ENCODE measurements around the gene FGF4. TPM values are rescaled to one million over a fixed set of nuclear protein-coding genes. Genes with fewer than 3 reads are reported as not detected.

FGF4 gene
- total RNA-seq, 2 donors from 2014 or later: not detected

- Mint-ChIP-seq H3K27ac (no peak overlapping the region), H3K4me3 (no peak overlapping the region), H3K9me3 (no peaks in the 10 kb centered on the region), H3K4me1 (ENCODE audit: low read depth) (no peaks in the 10 kb centered on the region), H3K36me3 (ENCODE audit: insufficient read depth in 2 of 2) (peaks cover 0 to 1% of the 10 kb centered on the region in 2 donors), H3K27me3 (ENCODE audit: low read depth) (peaks cover 16% of the 10 kb centered on the region)
- DNase-seq: no peak
- ATAC-seq (replicated peaks in 1 of 2): no peak
Measured at GRCh38 chr11:69814902-69815301, 39.8 kb upstream of the FGF4 start.

DNA sequence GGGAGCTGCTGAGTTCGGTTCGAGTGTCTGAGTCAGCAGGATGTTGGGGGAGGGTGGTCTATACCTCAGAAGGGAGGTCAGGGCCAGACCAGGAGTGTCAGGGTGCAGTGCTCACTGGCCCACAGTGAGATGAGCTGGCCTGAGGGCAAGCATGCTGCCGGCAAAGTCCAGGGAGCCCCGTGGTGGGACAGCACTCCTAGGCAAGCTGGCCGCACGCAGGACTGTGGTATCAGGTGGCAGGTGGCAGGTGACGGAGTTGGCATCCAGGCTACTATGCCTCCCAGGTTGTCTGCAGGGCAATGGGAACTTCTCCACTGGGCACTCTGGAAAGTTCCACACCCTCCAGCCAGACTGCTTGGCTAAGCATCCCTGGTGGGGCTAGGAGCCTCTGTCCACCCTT lies 39.3 kb upstream of the FGF4 start:
- Mint-ChIP-seq H3K9me3 (no peaks in the 10 kb centered on the region), H3K4me1 (ENCODE audit: low read depth) (no peaks in the 10 kb centered on the region), H3K27ac (no peak overlapping the region), H3K4me3 (no peak overlapping the region), H3K36me3 (ENCODE audit: insufficient read depth in 2 of 2) (peaks cover 0 to 1% of the 10 kb centered on the region in 2 donors), H3K27me3 (ENCODE audit: low read depth) (peaks cover 16% of the 10 kb centered on the region)
- no peak for DNase-seq
- ATAC-seq (replicated peaks in 1 of 2): no peak

GRCh38 chr11:69813839-69814238 lies 38.7 kb upstream of the FGF4 start:
- no peak overlapping the region for H3K27ac Mint-ChIP-seq
- peaks cover 0 to 1% of the 10 kb centered on the region in 2 donors for H3K36me3 Mint-ChIP-seq (ENCODE audit: insufficient read depth in 2 of 2)
- no peaks in the 10 kb centered on the region for H3K4me1 Mint-ChIP-seq (ENCODE audit: low read depth)
- H3K9me3 Mint-ChIP-seq: no peaks in the 10 kb centered on the region
- H3K4me3 Mint-ChIP-seq: no peak overlapping the region
- ATAC-seq (replicated peaks in 1 of 2) (no peak), DNase-seq (no peak)
- peaks cover 19% of the 10 kb centered on the region for H3K27me3 Mint-ChIP-seq (ENCODE audit: low read depth)

- no peak overlapping the region for H3K4me3 Mint-ChIP-seq
- peaks cover 19% of the 10 kb centered on the region for H3K27me3 Mint-ChIP-seq (ENCODE audit: low read depth)
- H3K36me3 Mint-ChIP-seq (ENCODE audit: insufficient read depth in 2 of 2): peaks cover 0 to 1% of the 10 kb centered on the region in 2 donors
- H3K4me1 Mint-ChIP-seq (ENCODE audit: low read depth): no peaks in the 10 kb centered on the region
- no peak for ATAC-seq (replicated peaks in 1 of 2)
- no peaks in the 10 kb centered on the region for H3K9me3 Mint-ChIP-seq
- DNase-seq: no peak
- H3K27ac Mint-ChIP-seq: no peak overlapping the region
Measured at GRCh38 chr11:69812946-69813345, 37.8 kb upstream of the FGF4 start.

DNA sequence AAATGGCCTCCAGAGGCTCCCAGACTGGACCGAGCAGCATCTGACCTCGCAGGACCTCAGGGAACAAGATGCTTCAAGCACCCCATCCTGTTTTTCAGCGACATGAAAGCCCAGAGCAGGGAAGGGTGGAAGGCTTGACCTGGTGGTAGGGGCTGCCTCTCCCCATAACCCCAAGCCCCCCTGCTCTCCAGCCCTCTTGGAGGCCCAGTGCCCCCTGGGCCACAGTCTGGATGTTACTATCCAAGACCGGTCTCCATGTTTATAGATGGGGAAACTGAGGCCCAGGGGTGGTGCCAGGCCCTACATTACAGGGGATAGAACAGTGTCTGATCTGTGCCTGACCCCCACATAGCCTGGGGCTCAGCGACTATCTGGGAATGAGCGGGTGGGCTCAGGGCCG lies 37.1 kb upstream of the FGF4 start:
- Mint-ChIP-seq H3K9me3 (no peaks in the 10 kb centered on the region), H3K27ac (no peak overlapping the region), H3K4me3 (no peak overlapping the region), H3K4me1 (ENCODE audit: low read depth) (no peaks in the 10 kb centered on the region), H3K36me3 (ENCODE audit: insufficient read depth in 2 of 2) (peaks cover 0 to 1% of the 10 kb centered on the region in 2 donors), H3K27me3 (ENCODE audit: low read depth) (peaks cover 19% of the 10 kb centered on the region)
- no peak for DNase-seq
- ATAC-seq (replicated peaks in 1 of 2): no peak

- Mint-ChIP-seq H3K27me3 (ENCODE audit: low read depth) (peaks cover 19% of the 10 kb centered on the region), H3K27ac (no peak overlapping the region), H3K4me1 (ENCODE audit: low read depth) (no peaks in the 10 kb centered on the region), H3K36me3 (ENCODE audit: insufficient read depth in 2 of 2) (peaks cover 0 to 1% of the 10 kb centered on the region in 2 donors), H3K9me3 (no peaks in the 10 kb centered on the region), H3K4me3 (no peak overlapping the region)
- no peak for DNase-seq
- ATAC-seq (replicated peaks in 1 of 2): no peak
Measured at GRCh38 chr11:69811431-69811830, 36.3 kb upstream of the FGF4 start.

GRCh38 chr11:69810289-69811118 lies 35.4 kb upstream of the FGF4 start:
- Mint-ChIP-seq H3K4me1 (ENCODE audit: low read depth) (no peaks in the 10 kb centered on the region), H3K9me3 (no peaks in the 10 kb centered on the region), H3K27me3 (ENCODE audit: low read depth) (peaks cover 19% of the 10 kb centered on the region), H3K36me3 (ENCODE audit: insufficient read depth in 2 of 2) (peaks cover 0 to 1% of the 10 kb centered on the region in 2 donors), H3K4me3 (no peak overlapping the region), H3K27ac (no peak overlapping the region)
- DNase-seq (no peak), ATAC-seq (replicated peaks in 1 of 2) (no peak)

- DNase-seq (no peak), ATAC-seq (replicated peaks in 1 of 2) (no peak)
- Mint-ChIP-seq H3K4me3 (no peak overlapping the region), H3K27ac (no peak overlapping the region), H3K4me1 (ENCODE audit: low read depth) (no peaks in the 10 kb centered on the region), H3K27me3 (ENCODE audit: low read depth) (peaks cover 12% of the 10 kb centered on the region), H3K9me3 (no peaks in the 10 kb centered on the region), H3K36me3 (ENCODE audit: insufficient read depth in 2 of 2) (no peaks in the 10 kb centered on the region)
Measured at GRCh38 chr11:69808667-69809086, 33.5 kb upstream of the FGF4 start.

- H3K27ac Mint-ChIP-seq: no peak overlapping the region
- H3K27me3 Mint-ChIP-seq (ENCODE audit: low read depth): peaks cover 7% of the 10 kb centered on the region
Measured at GRCh38 chr11:69807106-69807815, 32.1 kb upstream of the FGF4 start.

GRCh38 chr11:69804769-69805508 lies 29.8 kb upstream of the FGF4 start:
- ATAC-seq (replicated peaks in 1 of 2): no peak
- no peaks in the 10 kb centered on the region for H3K4me1 Mint-ChIP-seq (ENCODE audit: low read depth)
- H3K9me3 Mint-ChIP-seq: no peaks in the 10 kb centered on the region
- DNase-seq: no peak
- H3K4me3 Mint-ChIP-seq: no peak overlapping the region
- H3K27me3 Mint-ChIP-seq (ENCODE audit: low read depth): peaks cover 7% of the 10 kb centered on the region
- no peaks in the 10 kb centered on the region for H3K36me3 Mint-ChIP-seq (ENCODE audit: insufficient read depth in 2 of 2)
- no peak overlapping the region for H3K27ac Mint-ChIP-seq

More at GRCh38 chr11:69807106-69807815, 32.1 kb upstream of the FGF4 start:
- H3K9me3 Mint-ChIP-seq: no peaks in the 10 kb centered on the region
- no peak overlapping the region for H3K4me3 Mint-ChIP-seq
- no peaks in the 10 kb centered on the region for H3K36me3 Mint-ChIP-seq (ENCODE audit: insufficient read depth in 2 of 2)
- DNase-seq (no peak), ATAC-seq (replicated peaks in 1 of 2) (no peak)
- no peaks in the 10 kb centered on the region for H3K4me1 Mint-ChIP-seq (ENCODE audit: low read depth)

DNA sequence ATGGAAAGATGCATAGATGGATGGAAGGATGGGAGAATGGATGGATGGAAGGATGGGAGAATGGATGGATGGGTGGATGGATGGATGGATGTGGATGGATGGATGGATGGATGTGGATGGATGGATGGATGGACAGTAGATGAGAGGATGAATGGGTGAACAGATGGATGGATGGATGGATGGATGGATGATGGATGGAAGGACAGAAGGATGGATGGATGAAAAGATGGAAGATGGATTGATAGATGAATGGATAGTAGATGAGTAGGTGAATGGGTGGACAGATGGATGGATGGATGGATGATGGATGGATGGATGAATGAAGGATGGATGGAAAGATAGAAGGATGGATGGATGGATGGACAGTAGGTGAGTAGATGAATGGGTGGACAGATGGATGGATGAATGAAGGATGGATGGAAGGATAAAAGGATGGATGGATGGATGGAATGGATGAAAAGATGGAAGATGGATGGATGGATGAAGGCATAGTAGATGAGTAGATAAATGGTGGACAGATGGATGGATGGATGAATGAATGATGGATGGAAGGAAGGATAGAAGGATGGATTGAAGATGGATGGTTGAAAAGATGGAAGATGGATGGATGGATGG lies 28.6 kb upstream of the FGF4 start:
- Mint-ChIP-seq H3K36me3 (ENCODE audit: insufficient read depth in 2 of 2) (no peaks in the 10 kb centered on the region), H3K4me3 (no peak overlapping the region), H3K4me1 (ENCODE audit: low read depth) (no peaks in the 10 kb centered on the region), H3K27ac (no peak overlapping the region), H3K9me3 (no peaks in the 10 kb centered on the region), H3K27me3 (ENCODE audit: low read depth) (no peaks in the 10 kb centered on the region)
- ATAC-seq (replicated peaks in 1 of 2): no peak
- DNase-seq: no peak

GRCh38 chr11:69803022-69803421 lies 27.9 kb upstream of the FGF4 start:
- H3K27me3 Mint-ChIP-seq (ENCODE audit: low read depth): no peaks in the 10 kb centered on the region

GRCh38 chr11:69802590-69802989 lies 27.4 kb upstream of the FGF4 start:
- no peak overlapping the region for H3K27ac Mint-ChIP-seq
- ATAC-seq (replicated peaks in 1 of 2): no peak
- H3K4me1 Mint-ChIP-seq (ENCODE audit: low read depth): no peaks in the 10 kb centered on the region
- no peaks in the 10 kb centered on the region for H3K9me3 Mint-ChIP-seq
- H3K27me3 Mint-ChIP-seq (ENCODE audit: low read depth): no peaks in the 10 kb centered on the region
- DNase-seq: no peak
- no peak overlapping the region for H3K4me3 Mint-ChIP-seq
- no peaks in the 10 kb centered on the region for H3K36me3 Mint-ChIP-seq (ENCODE audit: insufficient read depth in 2 of 2)

More at GRCh38 chr11:69803022-69803421, 27.9 kb upstream of the FGF4 start:
- Mint-ChIP-seq H3K4me1 (ENCODE audit: low read depth) (no peaks in the 10 kb centered on the region), H3K27ac (no peak overlapping the region), H3K9me3 (no peaks in the 10 kb centered on the region), H3K4me3 (no peak overlapping the region), H3K36me3 (ENCODE audit: insufficient read depth in 2 of 2) (no peaks in the 10 kb centered on the region)
- no peak for ATAC-seq (replicated peaks in 1 of 2)
- no peak for DNase-seq
